K562 (cell line): ENCODE measurements around the gene PRM1. TPM values are rescaled to one million over a fixed set of nuclear protein-coding genes. Genes with fewer than 3 reads are reported as not detected.

ENCODE experiments used
- ATAC-seq: fragments of 200-7000 bp; cut with Tn5 transposase; 3 replicates; pipeline ENCODE4 v1.9.1; 2020; ENCODE audit warnings: moderate library complexity
- BruUV-seq: library from RNA; stranded (reverse); fragments of 400-500 nt; replicated peaks from 2 replicates; lab custom pipeline; 2021; lab: Mats Ljungman, UMichigan
- CTCF ChIA-PET: fragments of 300-600 bp; formaldehyde crosslinking; extraction: SDS; loops from one replicate; lab custom pipeline; 2021; ENCODE audit warnings: low intra/inter-chr PET ratio; lab: Yijun Ruan, JAX
- POLR2A ChIA-PET: fragments of 300-600, 350-650 bp; sonication (Branson Sonifier 250); formaldehyde crosslinking; extraction: SDS; loops from one replicate; lab custom pipeline; 2021; ENCODE audit warnings: antibody characterized with exemption, inconsistent platforms; lab: Yijun Ruan, JAX
- DNase-seq, 4 experiments: peaks; one replicate each; pipeline versions ENCODE4 v3.0.0 to v3.0.0-alpha.2; 2011 to 2018; ENCODE audit warnings: low spot score in 3 of 4, mixed read lengths in 3 of 4; ENCODE audit errors: extremely low read depth in 1 of 4
- FAIRE-seq: peaks from 2 replicates; lab custom pipeline; 2011; peaks lifted over from hg19 to GRCh38; lab: Jason Lieb, UNC
- H2AFZ ChIP-seq: 2 replicates; pipeline ENCODE4 v1.6.0; 2011; ENCODE audit warnings: low read depth, low read length, control low read depth, inconsistent platforms
- H3K27ac ChIP-seq: fragments of 200-600 bp; 3 replicates; pipeline ENCODE4 v1.8.0; 2011; ENCODE audit warnings: low read depth, mild to moderate bottlenecking, control low read depth, inconsistent platforms, low read length, moderate library complexity, mixed read lengths; ENCODE audit errors: extremely low read depth
- H3K27me3 ChIP-seq, 2 experiments: fragments of 300-600 bp in 1 of 2; 2 replicates in 1 of 2; 3 replicates in 1 of 2; pipeline versions ENCODE4 v1.6.0 to v1.8.0; 2011; ENCODE audit warnings: inconsistent platforms in 2 of 2, low read length in 2 of 2, mild to moderate bottlenecking in 1 of 2, mixed read lengths in 1 of 2, moderate library complexity in 1 of 2; ENCODE audit not compliant: control insufficient read depth in 2 of 2, insufficient read depth in 2 of 2
- H3K36me3 ChIP-seq: fragments of 300-600 bp; 3 replicates; pipeline ENCODE4 v1.8.0; 2011; ENCODE audit warnings: mild to moderate bottlenecking, low read length, inconsistent platforms; ENCODE audit not compliant: control insufficient read depth, insufficient read depth
- H3K4me1 ChIP-seq, 2 experiments: fragments of 200-600 bp in 1 of 2; replicated peaks in 1 of 2; 2 replicates in 1 of 2; 3 replicates in 1 of 2; pipeline versions ENCODE4 v1.5.1 to v1.8.0; 2011; ENCODE audit warnings: inconsistent platforms in 2 of 2, low read length in 2 of 2, mild to moderate bottlenecking in 1 of 2, mixed read lengths in 1 of 2, moderate library complexity in 1 of 2; ENCODE audit not compliant: control insufficient read depth in 2 of 2, insufficient read depth in 2 of 2
- H3K4me2 ChIP-seq: 2 replicates; pipeline ENCODE4 v1.6.1; 2011; ENCODE audit warnings: low read length, control low read depth, inconsistent platforms, mixed read lengths; ENCODE audit not compliant: insufficient read depth
- H3K4me3 ChIP-seq: fragments of 200-600 bp; sonication (generic), shearing (Covaris generic); 2 replicates; pipeline ENCODE4 v1.5.1; 2016; ENCODE audit warnings: control low read depth, inconsistent platforms
- H3K79me2 ChIP-seq: fragments of 200-600 bp; 3 replicates; pipeline ENCODE4 v1.8.0; 2011; ENCODE audit warnings: low read length, inconsistent platforms; ENCODE audit not compliant: control insufficient read depth, insufficient read depth
- H3K9ac ChIP-seq, 2 experiments: 2 replicates each; pipeline versions ENCODE4 v1.6.0 to v1.6.1; 2011; ENCODE audit warnings: low read depth in 2 of 2, low read length in 2 of 2, control low read depth in 1 of 2, inconsistent platforms in 1 of 2, mild to moderate bottlenecking in 1 of 2, mixed read lengths in 1 of 2; ENCODE audit not compliant: insufficient read depth in 1 of 2
- H3K9me1 ChIP-seq: one replicate; pipeline ENCODE4 v1.6.0; 2011; ENCODE audit warnings: inconsistent platforms, mild to moderate bottlenecking, low read length, moderate library complexity; ENCODE audit not compliant: control insufficient read depth, insufficient read depth
- H3K9me3 ChIP-seq: replicated peaks from 2 replicates; pipeline ENCODE4 v1.5.1; 2011; ENCODE audit warnings: low read depth, low read length, inconsistent platforms; ENCODE audit not compliant: control insufficient read depth, insufficient read depth
- H4K20me1 ChIP-seq: replicated peaks from 2 replicates; pipeline ENCODE4 v1.6.1; 2011; ENCODE audit warnings: low read length, inconsistent platforms, mixed read lengths; ENCODE audit not compliant: control insufficient read depth, insufficient read depth
- CBFA2T2 ChIP-seq: fragments of 450-650 bp; conservative IDR thresholded peaks from 2 replicates; pipeline ENCODE4 v1.6.1; 2017; ENCODE audit warnings: mild to moderate bottlenecking
- EP400 ChIP-seq: fragments of 450-650 bp; IDR thresholded peaks from 2 replicates; pipeline ENCODE4 v1.6.1; 2017; ENCODE audit warnings: antibody characterized with exemption, mild to moderate bottlenecking, moderate library complexity
- GATAD2B ChIP-seq: fragments of 450-650 bp; IDR thresholded peaks from 2 replicates; pipeline ENCODE4 v1.6.1; 2017; ENCODE audit warnings: mild to moderate bottlenecking, borderline replicate concordance
- HMG20A ChIP-seq: fragments of 450-650 bp; formaldehyde crosslinking; conservative IDR thresholded peaks from 2 replicates; pipeline ENCODE4 v1.4.0; 2020; ENCODE audit warnings: mild to moderate bottlenecking, mixed read lengths
- MBD2 ChIP-seq: sonication (generic); IDR thresholded peaks from 2 replicates; pipeline ENCODE4 v1.6.1; 2016; ENCODE audit warnings: low read depth, borderline replicate concordance
- MCM3 ChIP-seq: fragments of 450-650 bp; IDR thresholded peaks from 2 replicates; pipeline ENCODE4 v1.6.1; 2016
- NR2F6 ChIP-seq: fragments of 450-650 bp; formaldehyde crosslinking; IDR thresholded peaks from 2 replicates; pipeline ENCODE4 v1.4.0; 2020; ENCODE audit warnings: mild to moderate bottlenecking
- PCBP2 ChIP-seq: fragments of 200-400 bp; formaldehyde crosslinking; IDR thresholded peaks from 2 replicates; pipeline ENCODE4 v1.6.1; 2018; ENCODE audit warnings: low read length, low read depth, mild to moderate bottlenecking, moderate library complexity; ENCODE audit not compliant: poor library complexity, severe bottlenecking
- RHOXF2B ChIP-seq: fragments of 250-450 bp; sonication (Bioruptor Pico); conservative IDR thresholded peaks from 2 replicates; pipeline ENCODE4 v1.5.1; 2021
- SAFB ChIP-seq: fragments of 200-400 bp; formaldehyde crosslinking; IDR thresholded peaks from 2 replicates; pipeline ENCODE4 v1.6.1; 2017; ENCODE audit warnings: low read depth, low read length, borderline replicate concordance
- SAP30 ChIP-seq: fragments of 200-600 bp; sonication (generic); IDR thresholded peaks from 2 replicates; pipeline ENCODE4 v1.6.1; 2012; ENCODE audit warnings: borderline replicate concordance, low read depth, mild to moderate bottlenecking, moderate library complexity, low read length, control low read depth, inconsistent platforms; ENCODE audit not compliant: insufficient read depth, poor library complexity, severe bottlenecking
- SRSF1 ChIP-seq: fragments of 200-400 bp; formaldehyde crosslinking; IDR thresholded peaks from 2 replicates; pipeline ENCODE4 v1.6.1; 2017; ENCODE audit warnings: mild to moderate bottlenecking, low read depth, low read length, moderate library complexity
- TAF7 ChIP-seq: fragments of 450-650 bp; IDR thresholded peaks from 2 replicates; pipeline ENCODE4 v1.6.1; 2016; ENCODE audit warnings: missing genetic modification characterization, missing compliant biosample characterization
- TGIF2 ChIP-seq: sonication (generic); formaldehyde crosslinking; IDR thresholded peaks from 2 replicates; pipeline ENCODE4 v1.8.1; 2022; ENCODE audit warnings: mild to moderate bottlenecking, missing genetic modification reagents, moderate library complexity
- TSC22D4 ChIP-seq: fragments of 450-650 bp; IDR thresholded peaks from 2 replicates; pipeline ENCODE4 v1.6.1; 2016; ENCODE audit warnings: missing genetic modification characterization, missing biosample characterization, control low read depth
- ZBTB7A ChIP-seq: IDR thresholded peaks from 2 replicates; pipeline ENCODE4 v1.6.1; 2011; ENCODE audit warnings: low read depth, mild to moderate bottlenecking, low read length, moderate library complexity, borderline replicate concordance; ENCODE audit not compliant: control insufficient read depth
- ZNF282 ChIP-seq: sonication (generic); formaldehyde crosslinking; IDR thresholded peaks from 2 replicates; pipeline ENCODE4 v1.8.1; 2023; ENCODE audit warnings: missing genetic modification reagents
- ZSCAN32 ChIP-seq: fragments of 450-650 bp; formaldehyde crosslinking; IDR thresholded peaks from 2 replicates; pipeline ENCODE4 v1.4.0; 2020; ENCODE audit warnings: mild to moderate bottlenecking, moderate library complexity
- WGBS: fragments of 100-300 bp; shearing (Covaris generic); methylation state at CpG from one replicate; pipeline ENCODE4 v1.1.6; 2016; ENCODE audit warnings: low coverage, mixed read lengths; ENCODE audit not compliant: insufficient coverage; ENCODE audit errors: missing lambda C conversion rate; 5-methylcytosine and 5-hydroxymethylcytosine counted together
- in situ Hi-C: fragments of 300-500 bp; cut with MboI; formaldehyde crosslinking; loops from 4 replicates; pipeline ENCODE4 v1.15.0; 2018; ENCODE audit warnings: inconsistent platforms, mixed read lengths
- intact Hi-C: fragments of 100-400 bp; cut with micrococcal nuclease; formaldehyde crosslinking; loops from 2 replicates; pipeline ENCODE4 v1.14.2; 2022
- polyA plus RNA-seq, 8 experiments: library from polyadenylated mRNA; depleted of rRNA in 4 of 8; stranded (reverse) in 5 of 8; unstranded in 3 of 8; fragments of >200 nt; fragmentation: Nextera tagmentation in 2 of 8; fragmentation: Illumina TruSeq in 1 of 8; extraction: Ambion mirVana in 2 of 8; extraction: Trizol in 1 of 8; gene quantifications; 2 replicates each; pipeline versions ENCODE4 v1.2.1 to v1.2.3, GENCODE V29; 2011 to 2014; ENCODE audit warnings: inconsistent platforms in 1 of 8, missing spikeins in 1 of 8
- total RNA-seq, 7 experiments: library from RNA; depleted of rRNA in 6 of 7; stranded (reverse); fragments of >200 nt in 6 of 7; fragmentation: Illumina TruSeq in 2 of 7; extraction: Trizol in 2 of 7; gene quantifications; 2 replicates each; pipeline versions ENCODE4 v1.2.1 to v1.2.3, GENCODE V29; 2011 to 2021; ENCODE audit warnings: low replicate concordance in 1 of 7
- TF ChIP-seq, protein P1 (sequence below): sonication (generic); formaldehyde crosslinking; IDR thresholded peaks from 2 replicates; pipeline ENCODE4 v1.8.1; 2023; ENCODE audit warnings: missing genetic modification reagents, mild to moderate bottlenecking, borderline replicate concordance
- TF ChIP-seq, protein P2 (sequence below): fragments of 450-650 bp; IDR thresholded peaks from 2 replicates; pipeline ENCODE4 v1.6.1; 2016; ENCODE audit warnings: low read depth, mild to moderate bottlenecking, moderate library complexity

PRM1 gene
- total and polyA plus RNA-seq, 9 of the 15 experiments (the other 6 are each of a cell fraction or from before 2014, with no cell fraction given): not detected

DNA sequence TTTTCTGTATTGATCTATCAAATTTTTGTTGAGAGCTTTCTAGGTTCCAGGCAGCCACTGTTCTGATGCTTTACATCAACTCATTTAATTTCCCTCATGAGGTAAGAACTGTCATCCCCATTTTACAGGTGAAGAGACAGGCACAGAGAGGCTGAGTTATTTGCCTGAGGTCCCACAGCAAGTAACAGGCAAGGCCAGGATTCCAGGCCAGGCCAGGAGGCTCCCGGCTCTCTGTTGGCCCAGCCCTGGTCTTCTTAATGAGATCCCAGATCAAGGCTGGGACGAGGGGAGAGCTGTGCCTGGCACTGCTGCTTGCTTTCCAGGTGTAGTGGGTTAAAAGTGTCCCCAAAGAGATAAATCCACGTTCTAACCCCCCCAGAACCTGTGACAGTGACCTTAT, 41.7 kb upstream of the PRM1 start:
- CTCF ChIA-PET: no interaction called here
- intact Hi-C loops: no loop called here
- no TSS peak for BruUV-seq

More for the DNA sequence above, 41.7 kb upstream of the PRM1 start:
- ATAC-seq: no peak
- no peaks in the 10 kb centered on the region for H4K20me1 ChIP-seq
- POLR2A ChIA-PET: no interaction called here
- TF ChIP-seq NR2F6 (CRISPR knock-in tag) (no peak), TAF7 (tag) (no peak), HMG20A (no peak), RHOXF2B (CRISPR knock-in tag) (no peak), ZSCAN32 (CRISPR knock-in tag) (no peak), SRSF1 (no peak), TSC22D4 (no peak), GATAD2B (no peak), ZBTB7A (no peak), PCBP2 (no peak), SAP30 (no peak), ZNF282 (no peak), SAFB (no peak), CBFA2T2 (no peak), MCM3 (no peak), MBD2 (no peak), EP400 (no peak), TGIF2 (CRISPR knock-in tag) (no peak)
- TF ChIP-seq, protein P1, sequence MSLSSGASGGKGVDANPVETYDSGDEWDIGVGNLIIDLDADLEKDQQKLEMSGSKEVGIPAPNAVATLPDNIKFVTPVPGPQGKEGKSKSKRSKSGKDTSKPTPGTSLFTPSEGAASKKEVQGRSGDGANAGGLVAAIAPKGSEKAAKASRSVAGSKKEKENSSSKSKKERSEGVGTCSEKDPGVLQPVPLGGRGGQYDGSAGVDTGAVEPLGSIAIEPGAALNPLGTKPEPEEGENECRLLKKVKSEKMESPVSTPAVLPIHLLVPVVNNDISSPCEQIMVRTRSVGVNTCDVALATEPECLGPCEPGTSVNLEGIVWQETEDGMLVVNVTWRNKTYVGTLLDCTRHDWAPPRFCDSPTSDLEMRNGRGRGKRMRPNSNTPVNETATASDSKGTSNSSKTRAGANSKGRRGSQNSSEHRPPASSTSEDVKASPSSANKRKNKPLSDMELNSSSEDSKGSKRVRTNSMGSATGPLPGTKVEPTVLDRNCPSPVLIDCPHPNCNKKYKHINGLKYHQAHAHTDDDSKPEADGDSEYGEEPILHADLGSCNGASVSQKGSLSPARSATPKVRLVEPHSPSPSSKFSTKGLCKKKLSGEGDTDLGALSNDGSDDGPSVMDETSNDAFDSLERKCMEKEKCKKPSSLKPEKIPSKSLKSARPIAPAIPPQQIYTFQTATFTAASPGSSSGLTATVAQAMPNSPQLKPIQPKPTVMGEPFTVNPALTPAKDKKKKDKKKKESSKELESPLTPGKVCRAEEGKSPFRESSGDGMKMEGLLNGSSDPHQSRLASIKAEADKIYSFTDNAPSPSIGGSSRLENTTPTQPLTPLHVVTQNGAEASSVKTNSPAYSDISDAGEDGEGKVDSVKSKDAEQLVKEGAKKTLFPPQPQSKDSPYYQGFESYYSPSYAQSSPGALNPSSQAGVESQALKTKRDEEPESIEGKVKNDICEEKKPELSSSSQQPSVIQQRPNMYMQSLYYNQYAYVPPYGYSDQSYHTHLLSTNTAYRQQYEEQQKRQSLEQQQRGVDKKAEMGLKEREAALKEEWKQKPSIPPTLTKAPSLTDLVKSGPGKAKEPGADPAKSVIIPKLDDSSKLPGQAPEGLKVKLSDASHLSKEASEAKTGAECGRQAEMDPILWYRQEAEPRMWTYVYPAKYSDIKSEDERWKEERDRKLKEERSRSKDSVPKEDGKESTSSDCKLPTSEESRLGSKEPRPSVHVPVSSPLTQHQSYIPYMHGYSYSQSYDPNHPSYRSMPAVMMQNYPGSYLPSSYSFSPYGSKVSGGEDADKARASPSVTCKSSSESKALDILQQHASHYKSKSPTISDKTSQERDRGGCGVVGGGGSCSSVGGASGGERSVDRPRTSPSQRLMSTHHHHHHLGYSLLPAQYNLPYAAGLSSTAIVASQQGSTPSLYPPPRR (CRISPR knock-in tag): no peak
- TF ChIP-seq, protein P2, sequence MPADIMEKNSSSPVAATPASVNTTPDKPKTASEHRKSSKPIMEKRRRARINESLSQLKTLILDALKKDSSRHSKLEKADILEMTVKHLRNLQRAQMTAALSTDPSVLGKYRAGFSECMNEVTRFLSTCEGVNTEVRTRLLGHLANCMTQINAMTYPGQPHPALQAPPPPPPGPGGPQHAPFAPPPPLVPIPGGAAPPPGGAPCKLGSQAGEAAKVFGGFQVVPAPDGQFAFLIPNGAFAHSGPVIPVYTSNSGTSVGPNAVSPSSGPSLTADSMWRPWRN: no peak
- TF ChIP-seq, all 486 proteins: peak for 0
- Histone ChIP-seq H3K36me3 (no peaks in the 10 kb centered on the region), H3K9me3 (peaks cover 2% of the 10 kb centered on the region; the same call in 1 of the 2 replicates), H3K27me3 (peaks cover 7 to 18% of the 10 kb centered on the region in 2 experiments; a peak in 4 of 5 replicates), H3K79me2 (no peaks in the 10 kb centered on the region), H3K4me3 (no peak overlapping the region), H3K9me1 (no peaks in the 10 kb centered on the region), H3K9ac (no peak overlapping the region), H3K4me1 (peaks cover 0 to 3% of the 10 kb centered on the region in 2 experiments; a peak in 2 of 5 replicates), H3K27ac (no peak overlapping the region), H3K4me2 (no peak overlapping the region), H2AFZ (no peak overlapping the region)
- no peak for DNase-seq
- 8% methylated on average over 3 of the region's 3 CpGs for WGBS
- no peak for FAIRE-seq
- in situ Hi-C loops: no loop called here
